Pancreas (tissue), 10 donors: Measurements from ENCODE around the gene SMOC2. TPM values are rescaled to one million over a fixed set of nuclear protein-coding genes. Genes with fewer than 3 reads are reported as not detected.

Source experiments
- ATAC-seq, 4 donors: fragments of 200-7000 bp; cut with Tn5 transposase; one replicate each; pipeline versions ENCODE4 v1.8.0 to v1.9.1; 2020; ENCODE audit warnings: mild to moderate bottlenecking in 4 of 4, moderate library complexity in 4 of 4
- DNase-seq, 6 donors: peaks; one replicate each; pipeline ENCODE4 v3.0.0-alpha.2; 2020
- FAIRE-seq: peaks from 2 replicates; lab custom pipeline; 2012; peaks lifted over from hg19 to GRCh38; lab: Jason Lieb, UNC
- H3K27ac ChIP-seq, 4 donors: fragments of 200-600 bp; sonication (generic); 1 replicate in 3 of 4; 2 replicates in 1 of 4; pipeline versions ENCODE4 v1.5.0 to v1.8.0; 2020
- H3K27me3 ChIP-seq, 4 donors: fragments of 200-600 bp; one replicate each; pipeline ENCODE4 v1.8.0; 2021
- H3K36me3 ChIP-seq, 3 donors: fragments of 200-600 bp; sonication (generic) in 1 of 3; one replicate each; pipeline versions ENCODE4 v1.5.0 to v1.8.0; 2020 to 2021
- H3K4me1 ChIP-seq, 3 donors: fragments of 200-600 bp; one replicate each; pipeline ENCODE4 v1.8.0; 2021
- H3K4me3 ChIP-seq, 4 donors: fragments of 200-600 bp; sonication (generic) in 2 of 4; one replicate each; pipeline versions ENCODE4 v1.5.0 to v1.8.0; 2020 to 2021
- H3K9me3 ChIP-seq, 4 donors: fragments of 200-600 bp; one replicate each; pipeline ENCODE4 v1.8.0; 2021
- WGBS, 2 donors: extraction: QIAGEN DNeasy Blood & Tissue Kit; methylation state at CpG; one replicate each; pipeline ENCODE4 v1.1.7; 2013; 5-methylcytosine and 5-hydroxymethylcytosine counted together
- intact Hi-C, 3 donors: fragments of 100-400 bp; cut with DNase I; formaldehyde crosslinking; loops; one replicate each; pipeline versions ENCODE4 v1.11.1 to v1.14.2; 2022
- polyA plus RNA-seq, 2 donors: library from polyadenylated mRNA; stranded (reverse); fragments of 200-250 nt; gene quantifications; one replicate each; pipeline ENCODE4 v1.2.3, GENCODE V29; 2013
- total RNA-seq, 6 donors: library from RNA; stranded (reverse); fragmentation: NEBNext Ultra II Directional in 4 of 6; extraction: Animal tissue kit (Norgen Biotek cat#: 25700) in 4 of 6; gene quantifications; one replicate each; pipeline versions ENCODE4 v1.2.1 to v1.2.4, GENCODE V29; 2021 to 2023
- TF ChIP-seq, protein P1 (sequence below), 4 donors: fragments of 200-600 bp; sonication (generic) in 3 of 4; IDR thresholded peaks; one replicate each; pipeline versions ENCODE4 v1.5.0 to v1.8.0; 2021; ENCODE audit warnings: antibody characterized with exemption in 4 of 4
- donor health status: healthy with polysubstance abuse.
- donor health status: DM: no; HTN: no; CAD: no; lungs with moderate emphysema.
- donor health status: DM: no; HTN: no; CAD: no.
- donor health status: control.
- donor health status: control.
- donor health status: Bipolar disorder and iron deficiency.
- donor health status: DM: yes; HTN: yes; CAD: no.
- donor health status: DM: no; HTN: no; CAD: no.
- donor health status: DM: no; HTN: no; CAD: no.
- donor health status: DM: yes; HTN: yes; CAD: no.

The SMOC2 gene
- total and polyA plus RNA-seq, 8 donors, result 2.5 to 18.4 (median 6.5) TPM

DNA sequence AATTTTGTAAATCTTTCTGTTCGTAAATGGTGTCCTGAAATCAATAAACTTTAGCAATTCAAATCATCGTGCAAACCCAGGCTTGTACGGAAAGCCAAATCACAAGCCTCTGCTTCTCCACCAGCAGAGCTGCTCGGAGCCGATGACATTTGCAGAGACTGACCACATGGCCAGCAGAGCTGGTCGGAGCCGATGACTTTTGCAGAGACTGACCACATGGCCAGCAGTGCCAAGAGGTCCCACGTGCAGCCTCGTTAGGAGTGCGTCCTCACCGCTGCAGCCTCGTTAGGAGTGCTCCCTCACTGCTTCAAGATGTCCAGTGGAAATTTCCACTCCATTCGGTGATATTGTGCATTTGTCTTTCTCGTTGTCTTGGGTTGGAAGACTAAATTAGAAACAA, 28.5 kb downstream of the SMOC2 start:
- no peaks in the 10 kb centered on the region for H3K4me1 ChIP-seq
- no peaks in the 10 kb centered on the region for H3K27me3 ChIP-seq
- H3K27ac ChIP-seq, result no peak overlapping the region
- 72 to 82% methylated on average over 14 of the region's 14 CpGs for WGBS, 2 donors
- DNase-seq (peak in 1 of 6 donors; percentile 16), ATAC-seq (peak in 2 of 4 donors; percentile 35 to 37), FAIRE-seq (no peak)
- H3K36me3 ChIP-seq, result no peaks in the 10 kb centered on the region
- intact Hi-C loops, result no loop called here
- no peaks in the 10 kb centered on the region for H3K9me3 ChIP-seq
- TF ChIP-seq, protein P1, sequence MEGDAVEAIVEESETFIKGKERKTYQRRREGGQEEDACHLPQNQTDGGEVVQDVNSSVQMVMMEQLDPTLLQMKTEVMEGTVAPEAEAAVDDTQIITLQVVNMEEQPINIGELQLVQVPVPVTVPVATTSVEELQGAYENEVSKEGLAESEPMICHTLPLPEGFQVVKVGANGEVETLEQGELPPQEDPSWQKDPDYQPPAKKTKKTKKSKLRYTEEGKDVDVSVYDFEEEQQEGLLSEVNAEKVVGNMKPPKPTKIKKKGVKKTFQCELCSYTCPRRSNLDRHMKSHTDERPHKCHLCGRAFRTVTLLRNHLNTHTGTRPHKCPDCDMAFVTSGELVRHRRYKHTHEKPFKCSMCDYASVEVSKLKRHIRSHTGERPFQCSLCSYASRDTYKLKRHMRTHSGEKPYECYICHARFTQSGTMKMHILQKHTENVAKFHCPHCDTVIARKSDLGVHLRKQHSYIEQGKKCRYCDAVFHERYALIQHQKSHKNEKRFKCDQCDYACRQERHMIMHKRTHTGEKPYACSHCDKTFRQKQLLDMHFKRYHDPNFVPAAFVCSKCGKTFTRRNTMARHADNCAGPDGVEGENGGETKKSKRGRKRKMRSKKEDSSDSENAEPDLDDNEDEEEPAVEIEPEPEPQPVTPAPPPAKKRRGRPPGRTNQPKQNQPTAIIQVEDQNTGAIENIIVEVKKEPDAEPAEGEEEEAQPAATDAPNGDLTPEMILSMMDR (IDR thresholded peaks at IDR 0.05), result no peak
- H3K4me3 ChIP-seq, result no peak overlapping the region

- ATAC-seq (no peak), FAIRE-seq (no peak), DNase-seq (no peak)
- TF ChIP-seq, protein P1 (IDR thresholded peaks at IDR 0.05), result no peak
- 84 to 94% methylated on average over 5 of the region's 5 CpGs for WGBS, 2 donors
- intact Hi-C loops, result no loop called here
- Histone ChIP-seq H3K9me3 (no peaks in the 10 kb centered on the region), H3K36me3 (no peaks in the 10 kb centered on the region), H3K4me3 (no peak overlapping the region), H3K27me3 (no peaks in the 10 kb centered on the region), H3K27ac (no peak overlapping the region), H3K4me1 (no peaks in the 10 kb centered on the region)
Observed at GRCh38 chr6:168469926-168470325, 28.9 kb downstream of the SMOC2 start.

DNA sequence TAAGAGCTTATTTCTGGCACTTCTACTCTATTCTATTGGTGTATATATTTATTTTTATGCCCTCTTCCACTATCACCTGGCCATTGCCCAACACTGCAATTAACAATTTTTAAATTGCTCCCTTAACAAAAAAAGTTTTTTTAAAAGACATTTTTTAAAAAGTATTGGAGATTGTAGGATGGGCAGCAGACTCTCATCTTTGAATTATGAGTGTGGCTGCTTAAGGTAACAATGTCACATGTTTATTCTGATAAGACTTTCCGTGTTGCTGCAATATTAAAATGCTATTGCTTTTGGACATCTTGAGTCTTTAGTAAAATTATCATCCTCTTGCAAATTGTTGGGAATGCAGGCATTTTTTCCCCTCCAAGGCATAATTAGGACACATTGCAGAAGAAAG, 31.4 kb downstream of the SMOC2 start:
- Histone ChIP-seq H3K4me1 (no peaks in the 10 kb centered on the region), H3K27ac (no peak overlapping the region), H3K4me3 (no peak overlapping the region), H3K27me3 (no peaks in the 10 kb centered on the region), H3K9me3 (no peaks in the 10 kb centered on the region), H3K36me3 (no peaks in the 10 kb centered on the region)
- WGBS, 2 donors, result 59 to 75% methylated on average over 1 of the region's 1 CpG
- FAIRE-seq, result no peak
- no peak for ATAC-seq
- DNase-seq, result no peak
- TF ChIP-seq, protein P1 (IDR thresholded peaks at IDR 0.05), result no peak
- intact Hi-C loops, result no loop called here

DNA sequence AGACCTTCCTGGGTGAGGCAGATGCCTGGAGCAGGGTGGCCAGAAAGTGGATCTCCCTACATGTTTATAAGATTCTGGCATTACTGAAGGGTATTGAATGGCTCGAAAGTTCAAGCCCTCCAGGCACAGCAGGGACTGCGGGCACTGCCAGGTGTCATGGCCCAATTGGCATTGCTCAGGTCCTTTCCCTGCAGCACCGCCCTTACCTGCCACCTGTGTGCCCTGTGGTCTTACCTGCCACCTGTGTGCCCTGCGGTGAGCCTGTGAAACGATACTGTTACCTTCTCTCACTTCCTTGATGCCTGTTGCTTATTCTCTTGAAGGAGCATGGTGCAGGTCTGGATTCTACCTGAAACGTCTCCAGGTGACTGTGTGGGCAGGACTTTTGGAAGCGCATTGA, 32.2 kb downstream of the SMOC2 start:
- ATAC-seq, result no peak
- Histone ChIP-seq H3K27ac (no peak overlapping the region), H3K9me3 (no peaks in the 10 kb centered on the region), H3K4me1 (no peaks in the 10 kb centered on the region), H3K36me3 (no peaks in the 10 kb centered on the region), H3K4me3 (no peak overlapping the region), H3K27me3 (no peaks in the 10 kb centered on the region)
- TF ChIP-seq, protein P1 (IDR thresholded peaks at IDR 0.05), result no peak
- WGBS, 2 donors, result 80 to 88% methylated on average over 7 of the region's 7 CpGs
- FAIRE-seq, result no peak
- intact Hi-C loops, result no loop called here
- DNase-seq, result no peak

DNA sequence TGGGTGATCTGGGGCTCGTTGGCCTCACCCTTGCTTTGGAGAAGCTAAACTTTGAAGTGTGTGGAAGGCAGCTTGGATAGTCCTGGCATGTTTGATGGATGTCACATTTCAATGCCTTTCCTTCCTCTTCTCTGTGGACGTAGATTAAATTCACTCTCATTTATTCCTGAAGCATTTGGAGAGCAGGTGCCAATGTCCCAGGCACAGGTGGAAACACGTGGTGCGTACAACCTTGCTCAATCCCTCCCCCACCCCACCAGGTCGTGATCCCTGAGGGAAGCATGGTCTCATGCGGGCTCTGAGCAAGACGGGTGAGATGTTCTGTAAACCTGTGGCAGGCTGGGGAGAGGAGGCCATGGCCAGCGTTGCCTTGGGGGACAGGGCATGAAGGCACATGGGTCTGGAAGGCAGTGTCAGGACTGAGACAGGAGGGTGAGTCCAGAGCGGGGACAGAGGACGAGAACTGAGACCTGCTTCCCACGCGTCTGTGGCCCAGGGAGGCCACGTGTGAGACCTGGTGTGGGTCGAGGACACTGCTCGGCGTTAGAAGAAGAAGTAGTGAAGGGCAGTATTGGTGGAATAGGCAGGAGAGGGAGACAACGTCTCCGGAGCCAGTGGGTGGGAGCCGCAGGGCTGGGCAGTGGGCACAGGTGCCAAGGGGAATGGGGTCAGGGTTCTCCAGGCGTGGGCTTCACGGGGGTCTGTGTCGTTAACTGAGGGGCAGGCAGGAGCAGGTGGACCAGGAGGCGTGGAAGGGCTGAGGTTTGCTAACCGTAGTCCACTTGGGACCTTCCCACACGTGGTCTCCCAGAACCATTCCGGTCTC, 34.4 kb downstream of the SMOC2 start:
- WGBS, 2 donors, result 69 to 82% methylated on average over 26 of the region's 26 CpGs
- no peaks in the 10 kb centered on the region for H3K4me1 ChIP-seq
- FAIRE-seq, result no peak
- no peak overlapping the region for H3K4me3 ChIP-seq
- H3K27me3 ChIP-seq, result no peaks in the 10 kb centered on the region
- H3K27ac ChIP-seq, result no peak overlapping the region
- no peaks in the 10 kb centered on the region for H3K36me3 ChIP-seq
- intact Hi-C loops, result no loop called here
- no peaks in the 10 kb centered on the region for H3K9me3 ChIP-seq
- TF ChIP-seq, protein P1 (IDR thresholded peaks at IDR 0.05), result no peak
- no peak for DNase-seq
- no peak for ATAC-seq
